Measurements from ENCODE around the gene ADCK1. TPM values are rescaled to one million over a fixed set of nuclear protein-coding genes. Genes with fewer than 3 reads are reported as not detected.
A peak's percentile ranks its signal among the peaks of the same experiment; 100 is the strongest.
"Not testable (repeated sequence)": the region's sequence is repeated elsewhere in the genome, so short reads cannot be mapped to it uniquely, and the experiment has no call there.

Gene ADCK1
- total RNA-seq, 6 donors from 2014 or later, result 5.6 to 40.3 (median 9.2) TPM

- 74 to 79% methylated on average over 2 of the region's 2 CpGs for WGBS, 2 donors
- no peaks in the 10 kb centered on the region for H3K9me3 ChIP-seq
- H3K4me1 ChIP-seq, result no peaks in the 10 kb centered on the region
- no peaks in the 10 kb centered on the region for H3K36me3 ChIP-seq
- TF ChIP-seq POLR2AphosphoS5 (IDR thresholded peaks at IDR 0.05) (no peak), EP300 (IDR thresholded peaks at IDR 0.05) (no peak), POLR2A (IDR thresholded peaks at IDR 0.05) (no peak)
- TF ChIP-seq, protein P1, sequence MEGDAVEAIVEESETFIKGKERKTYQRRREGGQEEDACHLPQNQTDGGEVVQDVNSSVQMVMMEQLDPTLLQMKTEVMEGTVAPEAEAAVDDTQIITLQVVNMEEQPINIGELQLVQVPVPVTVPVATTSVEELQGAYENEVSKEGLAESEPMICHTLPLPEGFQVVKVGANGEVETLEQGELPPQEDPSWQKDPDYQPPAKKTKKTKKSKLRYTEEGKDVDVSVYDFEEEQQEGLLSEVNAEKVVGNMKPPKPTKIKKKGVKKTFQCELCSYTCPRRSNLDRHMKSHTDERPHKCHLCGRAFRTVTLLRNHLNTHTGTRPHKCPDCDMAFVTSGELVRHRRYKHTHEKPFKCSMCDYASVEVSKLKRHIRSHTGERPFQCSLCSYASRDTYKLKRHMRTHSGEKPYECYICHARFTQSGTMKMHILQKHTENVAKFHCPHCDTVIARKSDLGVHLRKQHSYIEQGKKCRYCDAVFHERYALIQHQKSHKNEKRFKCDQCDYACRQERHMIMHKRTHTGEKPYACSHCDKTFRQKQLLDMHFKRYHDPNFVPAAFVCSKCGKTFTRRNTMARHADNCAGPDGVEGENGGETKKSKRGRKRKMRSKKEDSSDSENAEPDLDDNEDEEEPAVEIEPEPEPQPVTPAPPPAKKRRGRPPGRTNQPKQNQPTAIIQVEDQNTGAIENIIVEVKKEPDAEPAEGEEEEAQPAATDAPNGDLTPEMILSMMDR (IDR thresholded peaks at IDR 0.05), result no peak
- ATAC-seq (ENCODE audit: low FRiP score in 2 of 2) (no peak), DNase-seq (no peak)
- no peak overlapping the region for H3K4me3 ChIP-seq
- no peaks in the 10 kb centered on the region for H3K27me3 ChIP-seq
- no peak overlapping the region for H3K27ac ChIP-seq
These were observed 111.4 kb downstream of the ADCK1 start for GRCh38 chr14:77911356-77911755.

DNA sequence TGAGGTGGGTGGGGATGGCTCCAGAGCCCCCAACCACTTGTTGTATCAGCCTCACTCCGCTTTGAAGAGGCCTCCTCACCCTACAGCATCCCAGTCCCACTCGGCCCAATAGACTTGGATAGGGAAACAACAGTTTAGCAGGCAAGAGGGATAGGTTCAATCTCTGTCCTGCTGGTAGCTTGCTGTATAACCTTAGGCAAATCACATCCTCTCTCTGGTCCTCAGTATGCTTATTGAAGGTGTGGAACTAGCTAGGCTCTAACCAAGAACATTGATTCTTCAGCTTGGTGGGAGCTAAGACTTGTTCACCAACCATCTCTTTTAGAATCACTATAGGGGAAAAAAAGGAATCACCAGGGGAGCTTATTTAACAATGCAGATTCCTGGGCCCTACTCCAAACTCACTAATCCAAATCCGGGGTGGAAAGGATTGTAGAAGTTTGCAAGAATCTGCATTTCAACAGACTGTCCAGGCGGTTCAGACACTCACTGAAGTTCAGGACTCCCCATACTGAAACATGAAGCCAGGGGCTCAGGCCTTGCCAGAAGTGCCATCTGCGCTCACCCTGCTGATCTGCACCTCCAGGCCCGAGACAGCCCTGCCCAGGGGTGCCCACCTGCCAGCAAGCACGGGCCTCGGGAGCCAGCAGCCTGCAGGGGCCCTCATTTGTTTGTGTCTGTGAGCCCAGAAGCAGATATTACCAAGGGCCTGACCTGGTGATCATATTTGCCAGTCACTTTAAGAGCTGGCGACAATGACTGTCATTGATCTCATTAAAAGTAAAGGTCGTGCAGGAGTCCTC lies 113.0 kb downstream of the ADCK1 start:
- H3K36me3 ChIP-seq, result no peaks in the 10 kb centered on the region
- TF ChIP-seq, protein P1 (IDR thresholded peaks at IDR 0.05), result no peak
- no peak for TF ChIP-seq EP300 (IDR thresholded peaks at IDR 0.05)
- no peak for TF ChIP-seq POLR2AphosphoS5 (IDR thresholded peaks at IDR 0.05)
- TF ChIP-seq POLR2A (IDR thresholded peaks at IDR 0.05), result no peak
- no peak overlapping the region for H3K27ac ChIP-seq
- WGBS, 2 donors, result 82 to 85% methylated on average over 6 to 10 of the region's 10 CpGs
- DNase-seq, result peak in 1 of 2 donors; percentile 54
- ATAC-seq (ENCODE audit: low FRiP score in 2 of 2), result no peak
- H3K9me3 ChIP-seq, result no peaks in the 10 kb centered on the region
- no peaks in the 10 kb centered on the region for H3K27me3 ChIP-seq
- no peak overlapping the region for H3K4me3 ChIP-seq
- no peaks in the 10 kb centered on the region for H3K4me1 ChIP-seq

DNA sequence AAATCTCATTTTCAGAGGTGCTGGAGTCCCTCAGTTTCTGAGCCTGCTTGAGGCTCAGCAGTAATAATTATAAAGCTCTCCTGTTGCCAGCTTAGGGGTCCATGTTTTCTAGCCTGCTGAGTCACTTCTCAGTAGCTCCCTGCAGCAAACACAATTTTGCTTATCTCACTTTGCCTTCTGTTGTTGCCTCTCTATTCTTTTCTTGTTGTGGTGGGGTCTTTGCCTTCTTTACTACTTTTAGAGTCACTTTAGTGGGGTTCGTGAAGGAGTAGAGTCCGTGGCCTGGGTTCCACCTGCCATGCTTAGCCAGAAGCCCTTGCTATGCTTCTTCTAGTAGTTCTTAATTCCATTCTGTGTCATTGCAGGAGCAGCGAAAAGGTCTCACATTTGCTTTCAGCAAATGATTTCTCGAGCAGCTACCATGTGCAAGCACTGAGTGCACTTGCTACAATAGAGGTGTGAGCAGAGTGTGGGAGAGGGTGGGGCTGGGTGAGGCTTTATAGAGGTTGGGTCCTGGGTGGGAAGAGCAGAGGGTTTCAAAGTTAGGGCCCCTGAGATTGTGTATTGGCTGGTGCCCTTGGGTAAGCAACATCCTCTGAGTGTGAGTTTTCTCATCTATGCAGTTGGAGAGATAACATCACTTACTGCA lies 114.3 kb downstream of the ADCK1 start:
- Histone ChIP-seq H3K27ac (no peak overlapping the region), H3K4me3 (no peak overlapping the region), H3K9me3 (no peaks in the 10 kb centered on the region), H3K36me3 (no peaks in the 10 kb centered on the region), H3K27me3 (no peaks in the 10 kb centered on the region), H3K4me1 (no peaks in the 10 kb centered on the region)
- ATAC-seq (ENCODE audit: low FRiP score in 2 of 2) (no peak), DNase-seq (no peak)
- 86 to 94% methylated on average over 4 of the region's 4 CpGs for WGBS, 2 donors
- TF ChIP-seq POLR2A (IDR thresholded peaks at IDR 0.05), result no peak
- TF ChIP-seq EP300 (IDR thresholded peaks at IDR 0.05), result no peak
- no peak for TF ChIP-seq POLR2AphosphoS5 (IDR thresholded peaks at IDR 0.05)
- TF ChIP-seq, protein P1 (IDR thresholded peaks at IDR 0.05), result no peak

DNA sequence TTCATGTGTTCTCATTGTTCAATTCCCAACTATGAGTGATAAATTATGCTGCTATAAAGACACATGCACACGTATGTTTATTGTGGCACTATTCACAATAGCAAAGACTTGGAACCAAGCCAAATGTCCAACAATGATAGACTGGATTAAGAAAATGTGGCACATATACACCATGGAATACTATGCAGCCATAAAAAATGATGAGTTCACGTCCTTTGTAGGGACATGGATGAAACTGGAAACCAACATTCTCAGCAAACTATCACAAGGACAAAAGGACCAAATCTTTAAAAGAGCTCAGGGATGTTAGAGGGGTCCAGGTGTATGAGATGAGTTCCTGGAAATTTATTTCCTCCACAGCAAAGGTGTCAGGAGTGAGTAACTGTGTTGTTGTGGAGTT lies 115.5 kb downstream of the ADCK1 start:
- 85 to 88% methylated on average over 2 of the region's 2 CpGs for WGBS, 2 donors
- H3K36me3 ChIP-seq; ATAC-seq (ENCODE audit: low FRiP score in 2 of 2); H3K9me3 ChIP-seq; DNase-seq; H3K4me3 ChIP-seq; H3K4me1 ChIP-seq; H3K27me3 ChIP-seq; H3K27ac ChIP-seq: not testable (repeated sequence)

GRCh38 chr14:77917491-77918201 lies 117.7 kb downstream of the ADCK1 start:
- 82 to 86% methylated on average over 7 of the region's 7 CpGs for WGBS, 2 donors
- no peaks in the 10 kb centered on the region for H3K9me3 ChIP-seq
- TF ChIP-seq POLR2A (IDR thresholded peaks at IDR 0.05) (no peak), EP300 (IDR thresholded peaks at IDR 0.05) (no peak), POLR2AphosphoS5 (IDR thresholded peaks at IDR 0.05) (no peak)
- TF ChIP-seq, protein P1 (IDR thresholded peaks at IDR 0.05), result no peak
- no peak for ATAC-seq (ENCODE audit: low FRiP score in 2 of 2)
- no peaks in the 10 kb centered on the region for H3K4me1 ChIP-seq
- H3K27ac ChIP-seq, result no peak overlapping the region
- no peak overlapping the region for H3K4me3 ChIP-seq
- no peak for DNase-seq
- H3K36me3 ChIP-seq, result no peaks in the 10 kb centered on the region
- no peaks in the 10 kb centered on the region for H3K27me3 ChIP-seq

Data from upper lobe of left lung (tissue), 6 donors.